Measurements from ENCODE around the gene IPO5. TPM values are rescaled to one million over a fixed set of nuclear protein-coding genes. Genes with fewer than 3 reads are reported as not detected.

IPO5 gene
- total RNA-seq (164 TPM), polyA plus RNA-seq (58.9 TPM)

DNA sequence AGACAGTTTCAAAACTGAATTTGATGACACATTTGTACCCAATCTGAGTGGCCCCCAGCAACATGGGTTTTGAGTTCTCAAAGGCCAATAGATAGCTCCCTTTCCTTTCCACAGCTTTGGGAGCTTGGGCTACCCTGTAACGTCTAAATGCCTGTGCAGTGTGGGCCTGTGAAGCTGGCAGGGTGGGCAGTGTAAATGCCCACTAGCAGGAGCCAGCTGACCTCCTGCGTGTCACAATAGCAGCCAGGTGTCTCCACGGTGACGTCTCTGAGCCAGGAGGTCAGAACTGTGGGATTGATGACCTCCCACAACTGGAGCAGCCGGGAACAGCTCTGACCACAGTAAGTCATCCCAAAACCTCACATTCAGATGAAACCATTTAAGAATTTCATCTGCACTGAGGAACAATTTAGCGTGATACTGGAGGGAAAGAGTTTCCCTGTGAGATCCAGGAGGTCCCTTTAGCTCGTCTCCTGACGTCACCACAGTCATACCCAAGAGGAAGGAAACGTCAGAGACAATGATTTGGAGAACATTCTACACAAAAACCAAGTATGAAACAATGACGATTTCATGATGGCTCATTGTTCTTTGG lies at the start of gene IPO5:
TSS of gene IPO5 (plus strand) at position 300 of the 595 bp plus-strand sequence. CDS start 23,022 bp downstream, outside the sequence.
- Histone ChIP-seq H3K27ac (ENCODE audit: low read depth) (no peak within 1 kb of the TSS), H3K36me3 (ENCODE audit: insufficient read depth) (no peaks in the 10 kb centered on the region), H3K4me1 (ENCODE audit: insufficient read depth) (no peaks in the 10 kb centered on the region), H3K4me3 (ENCODE audit: low read depth, low read length) (no peak within 1 kb of the TSS)
- DNase-seq (ENCODE audit: extremely low spot score) = no peak
- WGBS = 77% methylated on average over 10 of the region's 10 CpGs

DNA sequence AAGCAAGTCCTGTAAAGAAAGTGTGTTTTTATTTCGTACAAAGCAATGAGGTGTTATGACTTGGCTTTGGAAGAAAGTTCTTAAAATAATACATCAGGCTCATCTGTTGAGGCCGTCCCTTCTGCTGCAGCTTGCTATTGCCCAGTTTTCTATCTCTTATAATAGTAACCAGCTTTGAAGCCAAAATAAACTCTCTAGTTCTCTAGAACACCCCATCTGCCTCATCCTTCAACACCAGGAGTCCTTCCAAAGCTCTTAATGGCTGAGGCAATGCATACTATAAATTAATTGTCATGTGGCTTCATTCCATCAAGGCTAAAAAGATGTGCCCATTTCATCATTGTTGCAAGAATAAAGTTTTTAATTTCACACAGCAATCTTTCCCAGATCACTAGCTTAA lies 49.4 kb upstream of the IPO5 start:
- no peak overlapping the region for H3K4me3 ChIP-seq (ENCODE audit: low read depth, low read length)

DNA sequence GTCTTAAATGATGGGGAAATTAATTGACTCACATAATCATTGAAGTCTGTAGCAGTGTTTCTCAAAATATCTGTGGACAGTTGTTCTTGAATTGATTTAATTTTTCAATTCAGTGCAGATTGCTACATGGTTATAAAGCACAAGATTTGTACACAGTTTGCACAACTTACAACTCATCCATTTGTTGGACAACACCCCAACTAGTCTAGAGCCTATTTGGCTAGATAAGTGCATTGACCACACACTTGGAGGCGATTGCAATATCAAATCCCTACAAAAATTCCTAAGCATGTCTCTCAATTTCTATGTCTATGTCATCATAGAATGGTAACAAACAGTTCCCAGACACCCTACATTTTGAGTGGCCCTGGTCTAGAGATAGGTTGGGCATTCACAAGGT lies 48.0 kb upstream of the IPO5 start:
- Histone ChIP-seq H3K27ac (ENCODE audit: low read depth) (no peak overlapping the region), H3K4me3 (ENCODE audit: low read depth, low read length) (no peak overlapping the region), H3K4me1 (ENCODE audit: insufficient read depth) (no peaks in the 10 kb centered on the region), H3K36me3 (ENCODE audit: insufficient read depth) (no peaks in the 10 kb centered on the region)
- no peak for DNase-seq (ENCODE audit: extremely low spot score)
- WGBS = 76% methylated on average over 1 of the region's 1 CpG

More for the DNA sequence above, 49.4 kb upstream of the IPO5 start:
- Histone ChIP-seq H3K4me1 (ENCODE audit: insufficient read depth) (no peaks in the 10 kb centered on the region), H3K27ac (ENCODE audit: low read depth) (no peak overlapping the region), H3K36me3 (ENCODE audit: insufficient read depth) (no peaks in the 10 kb centered on the region)
- no peak for DNase-seq (ENCODE audit: extremely low spot score)
- 43% methylated on average over 2 of the region's 2 CpGs for WGBS

DNA sequence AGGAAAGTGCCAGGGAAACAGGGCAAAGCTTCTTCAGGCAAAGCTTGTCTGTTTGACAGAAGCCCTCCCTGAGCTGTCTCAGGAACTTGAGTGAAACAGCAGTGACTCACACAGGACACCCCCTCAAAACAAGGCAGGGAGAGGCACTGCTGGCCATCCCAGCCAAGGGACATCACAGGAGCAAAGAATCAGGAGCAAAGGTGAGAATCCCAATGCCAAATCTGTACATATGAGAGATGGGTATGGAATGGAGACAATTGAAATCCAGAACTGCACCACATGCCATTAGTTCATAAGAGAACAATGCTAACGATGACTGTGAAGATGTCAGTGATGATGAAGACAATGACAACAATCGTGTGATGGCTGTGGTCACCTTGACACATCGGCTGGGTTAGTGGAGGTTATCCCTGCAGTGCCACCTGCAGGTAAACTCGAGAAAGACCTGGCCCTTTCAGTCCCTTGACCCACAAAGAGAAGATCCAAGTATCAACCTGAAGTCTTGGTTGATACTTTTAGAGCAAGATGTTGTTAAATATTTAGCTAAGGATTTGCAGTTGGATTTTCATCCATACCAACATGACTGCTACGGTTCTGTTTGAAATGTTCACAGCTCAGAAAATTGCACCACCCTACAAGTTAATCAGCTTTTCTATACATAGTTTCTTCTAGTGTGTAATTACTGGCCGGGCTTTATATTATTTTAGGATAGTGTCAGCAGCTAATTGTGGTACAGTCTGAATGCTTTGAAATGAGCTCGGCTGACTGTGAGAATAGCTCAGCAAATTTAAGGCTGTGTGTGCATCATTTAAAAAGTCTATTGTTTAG lies 42.0 kb upstream of the IPO5 start:
- WGBS = 58% methylated on average over 7 of the region's 7 CpGs
- Histone ChIP-seq H3K4me1 (ENCODE audit: insufficient read depth) (no peaks in the 10 kb centered on the region), H3K36me3 (ENCODE audit: insufficient read depth) (no peaks in the 10 kb centered on the region), H3K27ac (ENCODE audit: low read depth) (no peak overlapping the region), H3K4me3 (ENCODE audit: low read depth, low read length) (no peak overlapping the region)
- DNase-seq (ENCODE audit: extremely low spot score) = no peak

DNA sequence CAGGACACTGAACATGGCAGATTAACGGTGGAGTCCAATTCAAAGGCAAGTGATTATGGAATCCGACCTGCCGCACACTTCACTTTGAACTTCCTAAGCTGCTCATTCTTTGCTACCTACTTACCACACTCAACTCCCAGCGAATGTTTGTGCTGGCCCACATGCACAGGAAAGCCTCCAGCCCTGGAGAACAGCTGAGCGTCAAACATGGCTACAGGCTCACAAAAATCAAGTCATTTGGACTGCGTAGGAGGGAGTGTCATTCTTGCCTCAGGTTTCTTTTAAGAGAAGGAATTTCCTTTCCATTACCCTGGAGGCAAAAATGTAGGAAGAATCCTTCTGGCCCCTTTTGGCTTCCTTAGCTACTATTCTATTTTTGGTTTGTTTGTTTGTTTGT lies 41.3 kb upstream of the IPO5 start:
- Histone ChIP-seq H3K27ac (ENCODE audit: low read depth) (no peak overlapping the region), H3K4me1 (ENCODE audit: insufficient read depth) (no peaks in the 10 kb centered on the region), H3K36me3 (ENCODE audit: insufficient read depth) (no peaks in the 10 kb centered on the region), H3K4me3 (ENCODE audit: low read depth, low read length) (no peak overlapping the region)
- no peak for DNase-seq (ENCODE audit: extremely low spot score)
- WGBS = 81% methylated on average over 6 of the region's 6 CpGs

DNA sequence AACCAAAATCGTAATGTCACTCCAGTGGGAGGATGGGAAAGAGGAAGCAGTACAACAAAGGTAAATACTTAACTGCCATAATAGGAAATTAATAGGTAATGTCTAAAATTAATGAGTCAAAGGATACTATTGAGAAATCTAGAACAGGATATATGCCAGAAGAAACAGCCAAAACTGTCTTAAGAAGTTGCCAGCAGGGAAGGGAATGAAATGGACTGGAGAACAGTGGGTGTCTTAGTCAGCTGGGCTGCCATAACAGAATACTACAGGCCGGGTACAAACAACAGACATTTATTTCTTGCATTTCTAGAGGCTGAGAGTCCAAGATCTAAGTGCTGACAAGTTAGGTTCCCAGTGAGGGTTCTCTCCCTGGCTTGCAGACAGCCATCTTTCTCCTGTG lies 40.3 kb upstream of the IPO5 start:
- 87% methylated on average over 2 of the region's 2 CpGs for WGBS
- Histone ChIP-seq H3K4me1 (ENCODE audit: insufficient read depth) (no peaks in the 10 kb centered on the region), H3K4me3 (ENCODE audit: low read depth, low read length) (no peak overlapping the region), H3K27ac (ENCODE audit: low read depth) (no peak overlapping the region), H3K36me3 (ENCODE audit: insufficient read depth) (no peaks in the 10 kb centered on the region)
- DNase-seq (ENCODE audit: extremely low spot score) = no peak

DNA sequence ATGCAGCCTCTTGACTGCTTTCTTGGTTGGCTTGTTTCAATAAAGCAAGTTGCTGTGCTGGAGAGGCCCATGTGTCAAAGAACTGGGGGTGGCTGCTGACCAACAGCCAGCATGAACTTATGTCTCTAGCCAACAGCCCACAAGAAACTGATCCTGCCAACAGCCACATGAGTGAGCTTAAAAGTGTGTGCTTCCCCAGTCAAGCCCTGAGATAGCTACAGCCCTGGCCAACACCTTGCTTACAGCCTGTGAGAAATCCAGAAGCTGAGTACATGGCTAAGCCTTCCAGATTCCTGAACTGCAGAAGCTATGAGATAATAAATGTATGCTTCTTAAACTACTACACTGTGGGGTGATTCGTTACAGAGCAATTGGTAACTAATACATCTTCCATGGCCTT lies 38.9 kb upstream of the IPO5 start:
- 85% methylated on average over 1 of the region's 1 CpG for WGBS
- Histone ChIP-seq H3K4me1 (ENCODE audit: insufficient read depth) (no peaks in the 10 kb centered on the region), H3K27ac (ENCODE audit: low read depth) (no peak overlapping the region), H3K36me3 (ENCODE audit: insufficient read depth) (no peaks in the 10 kb centered on the region), H3K4me3 (ENCODE audit: low read depth, low read length) (no peak overlapping the region)
- DNase-seq (ENCODE audit: extremely low spot score) = no peak

DNA sequence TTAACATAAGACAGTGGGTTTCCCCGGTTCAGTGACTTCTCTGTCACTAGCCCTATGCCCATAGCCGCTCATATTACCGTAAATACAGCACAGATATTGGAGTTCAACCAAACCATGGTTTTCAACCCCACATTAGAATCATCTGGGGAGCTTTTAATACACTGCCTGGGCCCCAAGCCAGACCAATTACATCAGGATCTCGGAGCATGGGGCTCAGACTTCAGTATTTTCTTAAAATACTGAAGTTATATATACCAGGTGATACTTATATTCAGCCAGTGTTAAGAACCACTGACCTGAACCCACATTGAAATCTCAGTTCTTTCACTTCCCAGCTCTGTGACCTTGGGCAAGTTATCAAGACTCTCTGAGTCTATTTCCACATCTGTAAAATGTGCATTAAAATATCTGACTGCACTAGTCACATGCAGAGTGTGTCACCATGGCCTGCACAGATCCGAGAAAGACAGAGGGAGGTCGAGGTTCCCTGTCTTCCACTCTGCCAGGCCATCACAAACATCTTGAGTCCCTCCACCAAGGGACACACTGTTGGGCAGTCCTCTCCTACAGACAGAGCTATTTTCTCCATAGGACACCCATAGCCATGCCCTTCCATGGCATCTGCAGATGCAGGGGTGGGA lies 32.2 kb upstream of the IPO5 start:
- Histone ChIP-seq H3K27ac (ENCODE audit: low read depth) (no peak overlapping the region), H3K36me3 (ENCODE audit: insufficient read depth) (no peaks in the 10 kb centered on the region), H3K4me3 (ENCODE audit: low read depth, low read length) (no peak overlapping the region), H3K4me1 (ENCODE audit: insufficient read depth) (no peaks in the 10 kb centered on the region)
- DNase-seq (ENCODE audit: extremely low spot score) = no peak
- WGBS = 74% methylated on average over 6 of the region's 6 CpGs

DNA sequence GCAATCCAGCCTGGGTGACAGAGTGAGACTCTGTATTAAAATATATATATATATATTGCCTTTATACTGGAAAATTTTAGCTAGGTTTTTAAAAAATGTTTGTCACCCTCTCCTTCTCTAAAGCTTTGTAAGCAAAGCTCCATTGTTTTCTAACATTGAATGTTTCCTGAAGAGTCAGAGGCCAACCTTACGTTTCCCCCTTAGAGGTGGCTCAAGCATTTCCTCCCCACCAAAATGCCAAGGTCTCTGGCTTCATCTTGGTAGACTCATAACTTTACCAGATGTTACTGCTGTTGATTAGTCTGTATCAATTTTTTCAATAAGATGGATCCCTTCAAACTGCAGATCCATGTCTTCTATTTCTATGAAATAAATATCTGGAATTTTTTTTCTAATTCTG lies 25.2 kb upstream of the IPO5 start:
- no peaks in the 10 kb centered on the region for H3K4me1 ChIP-seq (ENCODE audit: insufficient read depth)
- WGBS = 66% methylated on average over 1 of the region's 1 CpG
- no peak overlapping the region for H3K27ac ChIP-seq (ENCODE audit: low read depth)
- no peak for DNase-seq (ENCODE audit: extremely low spot score)
- no peaks in the 10 kb centered on the region for H3K36me3 ChIP-seq (ENCODE audit: insufficient read depth)
- H3K4me3 ChIP-seq (ENCODE audit: low read depth, low read length) = no peak overlapping the region

DNA sequence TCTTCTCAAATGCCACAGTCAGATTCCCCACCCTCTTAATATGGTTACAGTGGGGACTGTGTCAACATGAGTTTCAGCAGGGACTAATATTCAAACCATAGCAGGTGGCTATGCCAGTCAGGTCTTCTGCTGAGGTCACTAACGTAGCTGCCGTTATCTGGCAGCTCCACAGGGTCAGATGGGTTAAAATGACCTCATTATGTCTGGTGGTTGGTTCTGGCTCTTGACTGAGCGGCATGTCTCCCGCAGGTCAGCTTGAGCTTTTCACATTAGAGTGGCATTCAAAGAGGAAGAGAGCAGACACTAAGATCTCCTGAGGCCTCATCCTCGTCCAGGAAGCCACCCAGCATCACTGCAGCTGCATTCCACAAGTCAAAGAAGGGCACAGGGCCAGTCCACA lies 21.4 kb upstream of the IPO5 start:
- no peak overlapping the region for H3K27ac ChIP-seq (ENCODE audit: low read depth)
- no peaks in the 10 kb centered on the region for H3K36me3 ChIP-seq (ENCODE audit: insufficient read depth)
- H3K4me1 ChIP-seq (ENCODE audit: insufficient read depth) = no peaks in the 10 kb centered on the region
- DNase-seq (ENCODE audit: extremely low spot score) = no peak
- no peak overlapping the region for H3K4me3 ChIP-seq (ENCODE audit: low read depth, low read length)
- WGBS = 66% methylated on average over 5 of the region's 5 CpGs

DNA sequence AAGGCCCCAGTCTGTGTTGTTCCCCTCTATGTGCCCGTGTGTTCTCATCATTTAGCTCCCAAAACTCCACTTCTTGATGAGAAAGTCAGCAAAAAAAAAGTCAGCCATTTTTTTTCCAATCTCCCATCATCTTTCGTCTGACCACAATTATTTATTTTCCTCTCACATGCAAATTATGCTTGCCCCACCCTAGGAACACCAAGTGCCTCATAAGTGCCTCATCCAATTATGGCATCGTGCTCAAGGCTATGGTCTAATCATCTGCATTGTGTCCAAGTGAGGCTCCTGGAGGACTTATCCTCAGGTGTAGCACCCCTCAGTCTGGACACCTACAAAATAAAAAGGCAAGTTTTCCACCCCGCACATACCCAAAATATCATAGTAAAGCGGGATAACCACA lies 20.8 kb upstream of the IPO5 start:
- no peak for DNase-seq (ENCODE audit: extremely low spot score)
- Histone ChIP-seq H3K4me3 (ENCODE audit: low read depth, low read length) (no peak overlapping the region), H3K4me1 (ENCODE audit: insufficient read depth) (no peaks in the 10 kb centered on the region), H3K27ac (ENCODE audit: low read depth) (no peak overlapping the region), H3K36me3 (ENCODE audit: insufficient read depth) (no peaks in the 10 kb centered on the region)
- 91% methylated on average over 5 of the region's 5 CpGs for WGBS

DNA sequence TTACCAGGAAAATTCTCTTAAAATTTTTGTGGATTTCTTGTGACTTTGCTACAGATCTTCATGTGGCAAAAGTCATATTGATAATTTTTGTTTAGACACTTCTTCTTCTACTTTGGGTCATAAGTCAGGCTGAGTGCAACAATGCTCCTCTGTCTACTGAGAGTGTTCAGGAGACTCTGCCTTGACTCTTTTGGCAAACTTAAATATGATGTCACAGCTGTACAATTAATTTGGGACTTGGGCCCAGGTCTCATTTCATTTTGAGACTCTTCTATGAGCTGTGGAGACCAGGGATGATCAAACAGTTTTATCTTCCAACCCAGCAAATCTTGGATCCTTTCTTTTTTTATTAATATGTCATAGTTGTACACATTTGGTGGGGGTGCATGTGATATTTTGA lies 19.7 kb upstream of the IPO5 start:
- Histone ChIP-seq H3K4me1 (ENCODE audit: insufficient read depth) (no peaks in the 10 kb centered on the region), H3K4me3 (ENCODE audit: low read depth, low read length) (no peak overlapping the region), H3K27ac (ENCODE audit: low read depth) (no peak overlapping the region), H3K36me3 (ENCODE audit: insufficient read depth) (no peaks in the 10 kb centered on the region)
- DNase-seq (ENCODE audit: extremely low spot score) = no peak

DNA sequence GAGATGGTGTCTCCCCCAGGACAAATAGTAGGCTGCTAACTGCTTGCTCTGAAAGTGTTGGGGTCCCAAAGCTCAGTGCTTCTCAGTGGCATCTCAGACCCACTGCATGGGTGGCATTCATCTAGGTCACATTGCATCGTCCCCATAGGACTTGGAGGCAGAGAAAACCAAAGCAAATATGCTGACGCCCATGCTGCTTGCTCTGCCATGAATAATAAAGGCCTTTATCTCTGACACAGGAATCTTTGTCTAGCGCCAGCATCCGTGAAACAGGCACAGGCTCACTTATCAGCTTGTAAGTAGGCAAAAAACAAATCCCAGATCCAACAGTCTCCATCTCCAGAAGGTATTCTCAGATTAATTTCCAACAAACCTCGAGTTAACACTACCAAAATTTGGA lies 18.9 kb upstream of the IPO5 start:
- Histone ChIP-seq H3K4me3 (ENCODE audit: low read depth, low read length) (no peak overlapping the region), H3K36me3 (ENCODE audit: insufficient read depth) (no peaks in the 10 kb centered on the region), H3K27ac (ENCODE audit: low read depth) (no peak overlapping the region), H3K4me1 (ENCODE audit: insufficient read depth) (no peaks in the 10 kb centered on the region)
- DNase-seq (ENCODE audit: extremely low spot score) = no peak
- 31% methylated on average over 5 of the region's 5 CpGs for WGBS

DNA sequence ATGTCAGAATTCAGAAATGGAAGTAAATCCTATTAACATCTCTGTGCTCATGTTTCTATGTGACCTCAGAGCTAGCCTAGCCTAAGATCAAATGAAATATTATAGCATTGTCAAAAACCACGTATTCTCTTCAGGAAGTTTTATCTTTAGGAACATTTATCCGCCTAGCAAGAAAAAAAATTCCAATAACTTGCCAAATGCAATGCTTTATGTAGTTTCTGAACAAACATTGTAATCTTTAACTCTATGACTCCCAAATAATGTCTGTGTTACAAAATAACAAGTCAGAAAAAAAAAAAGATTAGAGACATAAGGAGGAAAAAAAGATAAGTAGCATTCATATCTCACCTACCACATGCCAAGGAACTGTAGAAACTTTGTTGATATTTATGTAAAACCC lies 18.4 kb upstream of the IPO5 start:
- no peak overlapping the region for H3K4me3 ChIP-seq (ENCODE audit: low read depth, low read length)
- H3K4me1 ChIP-seq (ENCODE audit: insufficient read depth) = no peaks in the 10 kb centered on the region
- DNase-seq (ENCODE audit: extremely low spot score) = no peak
- no peak overlapping the region for H3K27ac ChIP-seq (ENCODE audit: low read depth)
- H3K36me3 ChIP-seq (ENCODE audit: insufficient read depth) = no peaks in the 10 kb centered on the region
- 28% methylated on average over 2 of the region's 2 CpGs for WGBS

Data from urinary bladder (tissue), 4 donors.